Fibroblast of lung (primary cell): ENCODE measurements around the gene ORAI1. TPM values are rescaled to one million over a fixed set of nuclear protein-coding genes. Genes with fewer than 3 reads are reported as not detected.

Experiments used
- DNase-seq, 2 donors: peaks; one replicate each; pipeline versions ENCODE4 v3.0.0 to v3.0.0-alpha.2; 2010; ENCODE audit warnings: low read depth in 2 of 2
- H2AFZ ChIP-seq: 2 replicates; pipeline ENCODE4 v1.5.1; 2012; ENCODE audit warnings: low read length, control low read depth, inconsistent platforms
- H3K27ac ChIP-seq: 2 replicates; pipeline ENCODE4 v1.5.1; 2011; ENCODE audit warnings: low read length, control low read depth; ENCODE audit not compliant: insufficient read depth
- H3K27me3 ChIP-seq: 2 replicates; pipeline ENCODE4 v1.5.1; 2011; ENCODE audit warnings: mild to moderate bottlenecking, low read length; ENCODE audit not compliant: control insufficient read depth, insufficient read depth
- H3K36me3 ChIP-seq: 2 replicates; pipeline ENCODE4 v1.5.1; 2011; ENCODE audit warnings: low read length; ENCODE audit not compliant: control insufficient read depth, insufficient read depth
- H3K4me1 ChIP-seq: 2 replicates; pipeline ENCODE4 v1.5.1; 2011; ENCODE audit warnings: low read length; ENCODE audit not compliant: control insufficient read depth, insufficient read depth; ENCODE audit errors: extremely low read depth
- H3K4me2 ChIP-seq: 2 replicates; pipeline ENCODE4 v1.5.1; 2011; ENCODE audit warnings: low read length, control low read depth; ENCODE audit not compliant: insufficient read depth; ENCODE audit errors: extremely low read depth
- H3K4me3 ChIP-seq, 4 experiments: fragments of 200-600 bp in 1 of 4; sonication (generic) in 1 of 4; replicated peaks in 1 of 4; 2 replicates each; pipeline ENCODE4 v1.5.1; 2011 to 2016; ENCODE audit warnings: low read length in 4 of 4, low read depth in 3 of 4, mild to moderate bottlenecking in 3 of 4, control low read depth in 2 of 4, inconsistent platforms in 1 of 4, mixed read lengths in 1 of 4; ENCODE audit not compliant: insufficient read depth in 1 of 4; ENCODE audit errors: control extremely low read depth in 1 of 4
- H3K79me2 ChIP-seq: 2 replicates; pipeline ENCODE4 v1.5.1; 2012; ENCODE audit warnings: mild to moderate bottlenecking, low read length, inconsistent platforms; ENCODE audit not compliant: control insufficient read depth, insufficient read depth
- H3K9ac ChIP-seq: 2 replicates; pipeline ENCODE4 v1.5.1; 2011; ENCODE audit warnings: mild to moderate bottlenecking, low read length, control low read depth; ENCODE audit not compliant: insufficient read depth
- H3K9me3 ChIP-seq: 2 replicates; pipeline ENCODE4 v1.5.1; 2012; ENCODE audit warnings: low read depth, low read length; ENCODE audit not compliant: control insufficient read depth, insufficient read depth
- H4K20me1 ChIP-seq: 2 replicates; pipeline ENCODE4 v1.5.1; 2011; ENCODE audit warnings: low read length; ENCODE audit not compliant: control insufficient read depth, insufficient read depth; ENCODE audit errors: extremely low read depth
- CTCF ChIP-seq, 2 donors: IDR thresholded peaks in 1 of 2; conservative IDR thresholded peaks in 1 of 2; 1 replicate in 1 of 2; 2 replicates in 1 of 2; pipeline ENCODE4 v1.5.1; 2011 to 2012; ENCODE audit warnings: low read length in 2 of 2, control low read depth in 1 of 2, inconsistent platforms in 1 of 2, low read depth in 1 of 2, mild to moderate bottlenecking in 1 of 2
- EZH2 ChIP-seq: IDR thresholded peaks from 2 replicates; pipeline ENCODE4 v1.5.1; 2012; ENCODE audit warnings: low read length, control low read depth, mild to moderate bottlenecking; ENCODE audit errors: missing control alignments
- polyA plus RNA-seq, 2 donors: library from polyadenylated mRNA; depleted of rRNA in 1 of 2; stranded (reverse) in 1 of 2; unstranded in 1 of 2; fragments of >200 nt; gene quantifications; 2 replicates each; pipeline ENCODE4 v1.2.1, GENCODE V29; 2011 to 2012; ENCODE audit warnings: missing spikeins in 1 of 2
- total RNA-seq: library from RNA; depleted of rRNA; stranded (reverse); fragments of >200 nt; gene quantifications from 2 replicates; pipeline ENCODE4 v1.2.1, GENCODE V29; 2014

Gene ORAI1
- total and polyA plus RNA-seq, 2 donors (not counting 1 experiment from before 2014, with no cell fraction given) = 7.4 to 8.1 TPM

GRCh38 chr12:121628037-121628436 is 1.7 kb downstream of the ORAI1 start:
- no peak overlapping the region for H3K9ac ChIP-seq
- H3K27ac ChIP-seq = peak overlapping the region; percentile 9
- peak overlapping the region; percentile 50 to 82 (median 70) for H3K4me3 ChIP-seq
- H4K20me1 ChIP-seq = no peaks in the 10 kb centered on the region
- peak in 1 of 2 donors; percentile 20 for DNase-seq
- peak overlapping the region; percentile 87 for H3K4me2 ChIP-seq
- H3K36me3 ChIP-seq = no peaks in the 10 kb centered on the region
- peaks cover 17% of the 10 kb centered on the region for H3K4me1 ChIP-seq
- no peaks in the 10 kb centered on the region for H3K27me3 ChIP-seq
- peaks cover 33% of the 10 kb centered on the region for H3K79me2 ChIP-seq
- no peak overlapping the region for H2AFZ ChIP-seq
- H3K9me3 ChIP-seq = no peaks in the 10 kb centered on the region
- no peak for TF ChIP-seq CTCF (conservative IDR thresholded peaks at IDR 0.05 in 1 of 2, IDR thresholded peaks at IDR 0.05 in 1 of 2; ENCODE audit: low read depth in 1 of 2, low read length in 2 of 2)
- TF ChIP-seq EZH2 = no peak

GRCh38 chr12:121628536-121628935 is 2.2 kb downstream of the ORAI1 start:
- Histone ChIP-seq H3K9me3 (no peaks in the 10 kb centered on the region), H3K4me2 (no peak overlapping the region), H3K9ac (no peak overlapping the region), H3K79me2 (peaks cover 33% of the 10 kb centered on the region), H3K27ac (no peak overlapping the region), H3K27me3 (no peaks in the 10 kb centered on the region), H4K20me1 (no peaks in the 10 kb centered on the region), H3K4me3 (peak overlapping the region in 2 of 4 experiments; percentile 6 to 77), H3K36me3 (no peaks in the 10 kb centered on the region), H2AFZ (no peak overlapping the region), H3K4me1 (peaks cover 17% of the 10 kb centered on the region)
- TF ChIP-seq EZH2 (no peak), CTCF (conservative IDR thresholded peaks at IDR 0.05 in 1 of 2, IDR thresholded peaks at IDR 0.05 in 1 of 2; ENCODE audit: low read depth in 1 of 2, low read length in 2 of 2) (no peak)
- DNase-seq = no peak

GRCh38 chr12:121630791-121631355 is 4.5 kb downstream of the ORAI1 start:
- no peak for TF ChIP-seq EZH2
- TF ChIP-seq CTCF (conservative IDR thresholded peaks at IDR 0.05 in 1 of 2, IDR thresholded peaks at IDR 0.05 in 1 of 2; ENCODE audit: low read depth in 1 of 2, low read length in 2 of 2) = no peak
- no peak for DNase-seq
- peaks cover 13% of the 10 kb centered on the region for H3K4me1 ChIP-seq
- no peak overlapping the region for H3K4me2 ChIP-seq
- H2AFZ ChIP-seq = no peak overlapping the region
- no peaks in the 10 kb centered on the region for H3K9me3 ChIP-seq
- H3K4me3 ChIP-seq = no peak overlapping the region
- H3K36me3 ChIP-seq = no peaks in the 10 kb centered on the region
- peaks cover 33% of the 10 kb centered on the region for H3K79me2 ChIP-seq
- no peaks in the 10 kb centered on the region for H4K20me1 ChIP-seq
- no peaks in the 10 kb centered on the region for H3K27me3 ChIP-seq
- H3K27ac ChIP-seq = no peak overlapping the region
- no peak overlapping the region for H3K9ac ChIP-seq
